Esophagus (tissue), 2 donors: ENCODE results near the gene COL5A1. TPM values are rescaled to one million over a fixed set of nuclear protein-coding genes. Genes with fewer than 3 reads are reported as not detected.
"Not testable (repeated sequence)": the region's sequence is repeated elsewhere in the genome, so short reads cannot be mapped to it uniquely, and the experiment has no call there.

Experiments used
- H3K27ac ChIP-seq, 2 donors: one replicate each; pipeline ENCODE4 v1.5.1; 2013; ENCODE audit warnings: low read depth in 2 of 2, mild to moderate bottlenecking in 2 of 2, inconsistent platforms in 1 of 2, low read length in 1 of 2, moderate library complexity in 1 of 2
- H3K27me3 ChIP-seq, 2 donors: one replicate each; pipeline ENCODE4 v1.6.1; 2013; ENCODE audit warnings: low read length in 2 of 2, control low read depth in 1 of 2, mild to moderate bottlenecking in 1 of 2; ENCODE audit not compliant: insufficient read depth in 2 of 2, control insufficient read depth in 1 of 2
- H3K36me3 ChIP-seq, 2 donors: one replicate each; pipeline ENCODE4 v1.6.1; 2013; ENCODE audit warnings: low read length in 1 of 2; ENCODE audit not compliant: control insufficient read depth in 2 of 2, insufficient read depth in 2 of 2
- H3K4me1 ChIP-seq, 2 donors: one replicate each; pipeline ENCODE4 v1.6.1; 2013; ENCODE audit warnings: low read length in 1 of 2; ENCODE audit not compliant: control insufficient read depth in 2 of 2, insufficient read depth in 2 of 2
- H3K4me3 ChIP-seq, 2 donors: one replicate each; pipeline ENCODE4 v1.5.1; 2013; ENCODE audit warnings: low read length in 2 of 2, mild to moderate bottlenecking in 2 of 2, low read depth in 1 of 2, moderate library complexity in 1 of 2
- H3K9me3 ChIP-seq, 2 donors: one replicate each; pipeline ENCODE4 v1.6.1; 2013; ENCODE audit warnings: mild to moderate bottlenecking in 2 of 2, low read depth in 1 of 2, low read length in 1 of 2, moderate library complexity in 1 of 2; ENCODE audit not compliant: control insufficient read depth in 2 of 2, insufficient read depth in 1 of 2
- WGBS, 2 donors: extraction: QIAGEN DNeasy Blood & Tissue Kit; methylation state at CpG; one replicate each; pipeline ENCODE4 v1.1.7; 2013; 5-methylcytosine and 5-hydroxymethylcytosine counted together
- polyA plus RNA-seq, 2 donors: library from polyadenylated mRNA; stranded (reverse); fragments of 200-250 nt; gene quantifications; one replicate each; pipeline ENCODE4 v1.2.3, GENCODE V29; 2013
- donor health status: healthy with polysubstance abuse.
- donor health status: Bipolar disorder and iron deficiency.

The COL5A1 gene
- polyA plus RNA-seq, 2 donors: 3.5 to 7.6 TPM

DNA sequence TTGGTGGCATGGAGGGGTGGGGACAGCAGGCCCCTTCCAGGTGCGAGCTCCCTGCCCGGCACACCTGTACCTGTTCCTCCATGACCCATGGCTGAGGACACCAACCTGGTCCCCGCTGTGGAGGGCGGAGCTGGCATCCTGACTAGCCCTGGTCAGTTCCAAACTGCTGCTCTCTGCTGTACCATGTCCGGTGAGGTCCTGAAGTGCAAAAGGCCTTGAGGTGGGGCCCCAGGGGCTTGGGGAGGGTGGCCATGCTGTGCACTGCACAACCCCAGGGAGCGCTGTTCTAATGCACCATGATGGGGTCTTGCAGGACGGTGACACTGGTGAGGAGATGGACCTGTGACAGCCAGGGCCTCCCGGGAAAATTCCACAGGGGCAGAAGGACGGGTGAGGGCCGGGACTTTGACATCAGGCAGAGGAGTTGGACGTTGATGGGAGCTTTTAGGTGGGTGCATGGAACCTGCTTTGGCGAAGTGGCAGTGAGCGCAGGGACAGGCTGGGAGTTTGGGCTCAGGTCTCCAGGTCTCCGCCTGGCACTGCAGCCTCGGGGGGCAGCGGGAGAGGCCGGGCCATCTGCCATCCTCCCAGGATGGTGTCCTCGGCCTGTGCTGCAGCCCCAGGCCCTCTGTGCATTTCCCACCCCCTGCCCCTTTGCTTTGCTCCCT is 38.9 kb downstream of the COL5A1 start:
- Histone ChIP-seq H3K4me3 (no peak overlapping the region), H3K27ac (no peak overlapping the region), H3K4me1 (peaks cover 0 to 3% of the 10 kb centered on the region in 2 donors), H3K9me3 (peaks cover 3 to 5% of the 10 kb centered on the region in 2 donors), H3K27me3 (no peaks in the 10 kb centered on the region), H3K36me3 (no peaks in the 10 kb centered on the region)
- whole genome bisulfite sequencing, 2 donors: 73 to 82% methylated on average over 18 of the region's 18 CpGs

DNA sequence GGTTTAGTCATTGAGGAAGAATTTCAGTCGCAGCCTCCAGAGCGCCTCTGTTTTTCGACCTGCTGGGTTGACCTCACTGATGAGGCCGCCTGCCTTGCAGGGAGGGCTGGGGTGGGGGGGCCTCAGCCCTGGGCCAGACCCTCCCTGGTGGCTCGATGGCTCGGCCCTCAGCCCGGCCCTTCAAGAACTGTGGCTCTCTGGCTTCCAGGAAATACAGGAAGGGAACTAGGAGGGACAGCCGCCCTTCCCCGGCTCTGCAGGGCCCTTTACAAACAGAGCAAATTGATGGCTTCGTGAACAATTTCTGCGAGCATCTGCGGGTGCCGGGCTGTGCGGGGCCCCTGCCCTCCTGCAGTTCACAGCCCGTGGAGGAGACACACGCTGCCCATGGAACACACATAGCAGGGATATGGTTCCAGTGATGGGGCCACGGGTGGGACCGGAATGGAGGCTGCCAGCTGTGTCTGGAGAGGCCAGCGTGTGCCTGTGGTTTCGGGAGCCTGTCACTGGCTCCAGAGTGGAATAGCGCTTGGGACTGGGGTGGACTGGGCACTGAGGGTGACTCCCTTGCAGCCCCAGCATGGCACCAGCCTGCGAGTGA is 39.6 kb downstream of the COL5A1 start:
- 66 to 68% methylated on average over 22 of the region's 22 CpGs for WGBS, 2 donors
- H3K27me3 ChIP-seq: no peaks in the 10 kb centered on the region
- no peaks in the 10 kb centered on the region for H3K36me3 ChIP-seq
- H3K4me3 ChIP-seq: no peak overlapping the region
- no peak overlapping the region for H3K27ac ChIP-seq
- peaks cover 0 to 2% of the 10 kb centered on the region in 2 donors for H3K9me3 ChIP-seq
- H3K4me1 ChIP-seq: peaks cover 0 to 3% of the 10 kb centered on the region in 2 donors

DNA sequence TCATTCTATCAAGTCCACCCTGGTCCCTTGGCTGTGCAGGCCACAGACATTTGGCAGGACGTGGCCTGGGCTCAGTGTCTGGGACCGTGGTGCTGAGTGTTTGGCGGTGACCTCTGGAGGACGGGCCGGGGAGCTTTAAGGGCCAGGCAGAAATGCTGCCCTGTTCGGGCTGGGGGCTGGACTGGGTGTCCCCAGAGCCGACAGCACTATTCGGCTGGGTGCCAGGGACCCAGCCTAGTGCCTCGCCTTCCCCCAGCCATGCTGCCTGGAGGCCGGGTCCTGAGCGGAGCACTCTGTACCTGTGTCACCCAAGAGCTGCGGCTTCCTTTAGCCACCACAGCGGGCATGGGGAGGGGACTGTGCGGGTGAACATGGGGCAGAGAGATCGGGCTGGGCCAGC is 40.4 kb downstream of the COL5A1 start:
- Histone ChIP-seq H3K9me3 (peaks cover 0 to 2% of the 10 kb centered on the region in 2 donors), H3K36me3 (no peaks in the 10 kb centered on the region), H3K4me3 (no peak overlapping the region), H3K27me3 (no peaks in the 10 kb centered on the region), H3K27ac (peak overlapping the region in 1 of 2 donors; percentile 6), H3K4me1 (peaks cover 0 to 3% of the 10 kb centered on the region in 2 donors)
- WGBS, 2 donors: 74 to 78% methylated on average over 15 of the region's 15 CpGs

DNA sequence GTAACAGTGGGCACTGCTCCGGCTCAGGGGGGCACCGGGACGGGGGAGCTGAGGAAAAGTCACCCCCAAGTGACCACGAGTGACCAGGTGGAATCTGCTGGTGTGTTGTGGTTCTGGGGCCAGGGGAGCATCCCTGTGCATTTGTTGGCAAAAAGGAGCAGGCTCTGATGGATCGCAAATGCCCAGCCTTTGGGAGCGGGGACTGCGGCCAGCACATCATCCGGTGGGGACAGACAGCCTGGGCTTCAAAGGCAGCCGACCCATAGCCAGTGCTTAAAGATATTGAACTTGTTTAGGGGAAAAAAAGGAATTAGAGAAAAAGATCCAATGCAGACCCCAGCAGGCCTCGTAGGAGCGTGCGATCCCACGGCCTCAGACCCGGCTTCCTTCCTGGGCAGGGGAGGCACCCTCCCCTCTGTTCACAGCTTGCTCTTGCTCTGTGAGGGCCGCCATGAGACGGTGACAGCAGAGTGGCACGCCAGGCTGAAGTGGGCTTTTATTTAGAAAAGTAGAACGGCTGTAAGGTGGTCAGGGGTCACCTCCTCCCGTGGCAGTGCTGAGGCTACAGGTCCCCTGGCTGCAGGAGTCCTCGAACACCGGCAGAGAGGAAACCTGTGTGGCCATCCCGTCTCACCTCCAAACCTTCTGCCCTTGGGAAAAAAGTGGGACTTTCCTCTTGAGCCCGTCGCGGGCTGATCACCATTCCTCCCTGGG is 41.2 kb downstream of the COL5A1 start:
- no peaks in the 10 kb centered on the region for H3K27me3 ChIP-seq
- no peaks in the 10 kb centered on the region for H3K36me3 ChIP-seq
- peaks cover 0 to 3% of the 10 kb centered on the region in 2 donors for H3K4me1 ChIP-seq
- H3K27ac ChIP-seq: no peak overlapping the region
- no peak overlapping the region for H3K4me3 ChIP-seq
- peaks cover 0 to 2% of the 10 kb centered on the region in 2 donors for H3K9me3 ChIP-seq
- WGBS, 2 donors: 83 to 85% methylated on average over 25 of the region's 25 CpGs

DNA sequence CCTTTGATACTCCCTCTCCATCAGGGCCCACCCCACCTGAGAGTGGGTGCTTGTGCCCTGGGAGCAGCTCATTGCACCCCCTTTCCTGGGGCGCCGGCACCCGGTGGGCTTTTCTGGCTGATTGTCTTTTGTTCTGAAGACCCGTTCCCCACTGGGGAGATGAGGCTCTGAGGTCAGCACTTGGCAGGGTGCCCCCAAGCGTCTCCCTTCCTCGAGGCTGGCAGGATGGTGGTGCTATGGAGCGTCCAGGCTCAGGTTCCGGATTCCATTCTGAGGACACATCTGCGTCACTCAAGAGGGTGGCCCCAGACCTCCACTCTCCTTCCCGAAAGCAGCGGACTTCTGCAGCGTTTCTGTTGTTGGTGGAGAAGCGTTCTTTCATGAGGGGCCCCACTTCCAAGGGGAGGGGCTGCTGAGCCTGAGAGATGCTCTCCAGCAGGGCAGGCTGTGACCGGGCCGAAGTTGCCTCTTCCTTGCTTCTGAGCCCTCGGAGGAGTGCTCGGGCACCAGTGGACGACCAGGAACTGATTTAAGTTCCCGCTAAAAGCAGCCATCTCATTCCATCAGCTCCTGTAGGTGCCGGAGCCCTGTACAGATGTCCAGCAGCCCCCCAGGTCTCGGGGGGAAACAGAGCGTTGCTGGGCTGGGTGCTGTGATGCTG is 42.2 kb downstream of the COL5A1 start:
- Histone ChIP-seq H3K27me3 (no peaks in the 10 kb centered on the region), H3K36me3 (no peaks in the 10 kb centered on the region), H3K4me1 (no peaks in the 10 kb centered on the region), H3K4me3 (no peak overlapping the region), H3K9me3 (peaks cover 0 to 2% of the 10 kb centered on the region in 2 donors), H3K27ac (peak overlapping the region in 1 of 2 donors; percentile 4)
- 80 to 84% methylated on average over 22 of the region's 22 CpGs for WGBS, 2 donors

DNA sequence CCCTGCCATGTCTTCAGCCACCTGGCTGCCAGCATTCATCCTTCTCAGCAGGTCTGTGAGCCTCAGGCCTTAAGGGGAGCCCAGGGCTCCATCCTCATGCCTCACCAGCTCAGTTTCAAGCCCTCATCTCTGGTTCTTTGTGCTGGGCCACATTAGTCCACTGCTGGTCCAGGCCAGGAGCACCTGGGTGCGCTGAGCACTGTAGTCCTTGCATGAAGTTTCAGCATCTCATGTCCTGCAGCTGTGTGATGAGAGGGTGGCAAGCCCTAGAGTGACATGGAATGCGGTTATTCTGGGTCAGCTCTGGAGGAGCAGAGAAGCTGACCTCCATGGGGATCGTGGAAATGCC is 42.7 kb downstream of the COL5A1 start:
- Histone ChIP-seq H3K27ac (no peak overlapping the region), H3K4me3 (no peak overlapping the region), H3K27me3 (no peaks in the 10 kb centered on the region), H3K36me3 (no peaks in the 10 kb centered on the region), H3K4me1 (no peaks in the 10 kb centered on the region), H3K9me3 (peaks cover 0 to 2% of the 10 kb centered on the region in 2 donors)
- WGBS, 2 donors: 85 to 92% methylated on average over 3 of the region's 3 CpGs

DNA sequence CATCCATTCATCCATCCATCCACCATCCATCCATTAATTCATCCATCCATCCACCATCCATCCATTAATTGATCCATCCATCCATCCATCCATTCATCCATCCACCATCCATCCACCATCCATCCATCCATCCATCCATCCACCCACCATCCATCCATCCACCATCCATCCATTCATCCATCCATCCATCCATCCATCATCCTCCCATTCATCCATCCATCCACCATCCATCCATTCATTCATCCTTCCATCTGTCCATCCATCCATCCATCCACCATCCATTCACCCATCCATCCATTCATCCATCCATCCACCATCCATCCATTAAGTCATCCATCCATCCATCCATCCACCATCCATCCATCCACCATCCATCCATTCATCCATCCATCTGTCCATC is 43.3 kb downstream of the COL5A1 start:
- H3K27me3 ChIP-seq, H3K27ac ChIP-seq, H3K9me3 ChIP-seq, H3K4me1 ChIP-seq, H3K36me3 ChIP-seq, H3K4me3 ChIP-seq: not testable (repeated sequence)

DNA sequence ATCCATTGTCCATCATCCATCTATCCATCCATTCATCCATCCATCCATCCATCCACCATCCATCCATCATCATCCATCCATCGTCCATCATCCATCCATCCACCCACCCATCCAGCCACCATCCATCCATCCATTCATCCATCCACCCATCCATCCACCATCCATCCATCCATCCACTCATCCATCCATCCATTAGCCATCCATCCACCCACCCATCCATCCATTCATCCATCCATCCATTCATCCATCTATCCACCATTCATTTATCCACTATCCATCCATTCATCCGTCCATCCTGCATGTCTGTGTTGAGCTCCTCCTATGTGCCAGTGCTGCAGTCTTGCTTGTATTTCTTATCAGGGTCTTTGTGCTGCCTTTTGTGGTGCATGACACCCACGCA is 44.2 kb downstream of the COL5A1 start:
- no peaks in the 10 kb centered on the region for H3K36me3 ChIP-seq
- no peak overlapping the region for H3K27ac ChIP-seq
- peaks cover 0 to 2% of the 10 kb centered on the region in 2 donors for H3K9me3 ChIP-seq
- H3K27me3 ChIP-seq: no peaks in the 10 kb centered on the region
- 89 to 91% methylated on average over 3 of the region's 3 CpGs for WGBS, 2 donors
- H3K4me1 ChIP-seq: peaks cover 0 to 2% of the 10 kb centered on the region in 2 donors
- no peak overlapping the region for H3K4me3 ChIP-seq

DNA sequence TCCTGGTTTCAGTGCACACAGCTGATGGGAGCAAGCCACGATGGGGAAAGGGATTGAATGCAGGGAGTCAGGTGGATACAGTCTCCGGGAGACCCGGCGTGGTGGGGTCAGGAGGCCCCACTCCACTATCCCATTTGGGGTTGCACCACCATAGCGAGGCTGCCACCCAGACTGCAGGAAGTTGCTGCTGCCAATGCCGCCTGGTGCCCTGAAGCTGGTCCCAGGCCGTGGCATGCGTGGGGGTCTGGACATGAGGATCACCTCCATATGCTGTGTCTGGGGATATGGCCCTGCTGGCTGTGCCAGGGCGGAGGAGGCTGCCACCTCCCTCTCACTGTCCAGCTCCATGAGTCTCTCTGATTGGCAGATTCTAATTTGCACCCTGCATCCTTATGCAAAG is 45.3 kb downstream of the COL5A1 start:
- 83 to 84% methylated on average over 6 to 9 of the region's 9 CpGs for WGBS, 2 donors
- H3K4me1 ChIP-seq: peaks cover 0 to 2% of the 10 kb centered on the region in 2 donors
- no peaks in the 10 kb centered on the region for H3K36me3 ChIP-seq
- peaks cover 0 to 2% of the 10 kb centered on the region in 2 donors for H3K9me3 ChIP-seq
- H3K4me3 ChIP-seq: no peak overlapping the region
- H3K27me3 ChIP-seq: no peaks in the 10 kb centered on the region
- no peak overlapping the region for H3K27ac ChIP-seq
